HepG2 (cell line): ENCODE results near the gene BOLA3. TPM values are rescaled to one million over a fixed set of nuclear protein-coding genes. Genes with fewer than 3 reads are reported as not detected.
A peak's percentile ranks its signal among the peaks of the same experiment; 100 is the strongest.

Experiments
- BATF2 ChIP-seq: sonication (generic); formaldehyde crosslinking; IDR thresholded peaks from 2 replicates; pipeline ENCODE4 v1.8.0; 2022; ENCODE audit warnings: mild to moderate bottlenecking, missing genetic modification reagents, moderate library complexity
- CREB1 ChIP-seq, 2 experiments: fragments of 450-650 bp in 1 of 2; IDR thresholded peaks; 2 replicates each; pipeline ENCODE4 v1.6.1; 2016 to 2017; ENCODE audit warnings: control low read depth in 1 of 2, mild to moderate bottlenecking in 1 of 2, missing compliant biosample characterization in 1 of 2, missing genetic modification characterization in 1 of 2
- FIP1L1 ChIP-seq: fragments of 200-400 bp; formaldehyde crosslinking; IDR thresholded peaks from 2 replicates; pipeline ENCODE4 v1.6.1; 2018; ENCODE audit warnings: low read depth, mild to moderate bottlenecking, low read length, moderate library complexity, borderline replicate concordance; ENCODE audit not compliant: insufficient read depth
- FOXO1 ChIP-seq: sonication (generic); formaldehyde crosslinking; IDR thresholded peaks from 2 replicates; pipeline ENCODE4 v1.4.0; 2020; ENCODE audit warnings: missing genetic modification reagents
- GATAD1 ChIP-seq: IDR thresholded peaks from 2 replicates; pipeline ENCODE4 v1.6.1; 2016; ENCODE audit warnings: missing genetic modification reagents, missing compliant biosample characterization
- GZF1 ChIP-seq: sonication (generic); formaldehyde crosslinking; IDR thresholded peaks from 2 replicates; pipeline ENCODE4 v1.5.1; 2020; ENCODE audit warnings: mild to moderate bottlenecking, missing genetic modification reagents
- IKZF4 ChIP-seq: sonication (generic); formaldehyde crosslinking; IDR thresholded peaks from 2 replicates; pipeline ENCODE4 v1.5.1; 2020; ENCODE audit warnings: borderline replicate concordance, mild to moderate bottlenecking, low read depth, missing genetic modification reagents; ENCODE audit errors: not compliant biosample characterization
- MAFG ChIP-seq: sonication (generic); formaldehyde crosslinking; IDR thresholded peaks from 2 replicates; pipeline ENCODE4 v1.5.1; 2020; ENCODE audit warnings: mild to moderate bottlenecking, missing genetic modification reagents
- RBM39 ChIP-seq: fragments of 200-400 bp; formaldehyde crosslinking; IDR thresholded peaks from one replicate; pipeline ENCODE4 v1.6.1; 2018; ENCODE audit warnings: antibody characterized with exemption, mild to moderate bottlenecking, low read depth, low read length; ENCODE audit not compliant: poor library complexity, severe bottlenecking
- ZFP36L1 ChIP-seq: sonication (generic); formaldehyde crosslinking; IDR thresholded peaks from 2 replicates; pipeline ENCODE4 v1.8.0; 2022; ENCODE audit warnings: mild to moderate bottlenecking, missing genetic modification reagents, moderate library complexity
- ZFY ChIP-seq: sonication (generic); formaldehyde crosslinking; IDR thresholded peaks from 2 replicates; pipeline ENCODE4 v1.4.0; 2020; ENCODE audit warnings: missing genetic modification reagents
- ZNF263 ChIP-seq: sonication (generic); formaldehyde crosslinking; IDR thresholded peaks from 2 replicates; pipeline ENCODE4 v1.4.0; 2020; ENCODE audit warnings: missing genetic modification reagents
- ZNF572 ChIP-seq: sonication (generic); formaldehyde crosslinking; IDR thresholded peaks from 2 replicates; pipeline ENCODE4 v1.5.1; 2020; ENCODE audit warnings: mild to moderate bottlenecking, missing genetic modification reagents
- polyA plus RNA-seq, 8 experiments: library from polyadenylated mRNA; depleted of rRNA in 3 of 8; stranded (reverse) in 7 of 8; unstranded in 1 of 8; fragments of >200 nt; fragmentation: Illumina TruSeq in 4 of 8; extraction: Trizol in 4 of 8; gene quantifications; 2 replicates each; pipeline versions ENCODE4 v1.2.1 to v1.2.3, GENCODE V29; 2011 to 2016; ENCODE audit warnings: low read depth in 4 of 8, missing spikeins in 1 of 8, mixed read lengths in 1 of 8; ENCODE audit not compliant: insufficient read depth in 1 of 8
- total RNA-seq, 5 experiments: library from RNA; depleted of rRNA; stranded (reverse); fragments of >200 nt; fragmentation: Illumina TruSeq; extraction: Trizol; gene quantifications; 2 replicates each; pipeline ENCODE4 v1.2.3, GENCODE V29; 2016; ENCODE audit warnings: low read depth in 1 of 5
- TF ChIP-seq, protein P1 (sequence below): IDR thresholded peaks from 2 replicates; pipeline ENCODE4 v1.6.1; 2016; ENCODE audit warnings: low read depth, missing genetic modification reagents, missing compliant biosample characterization
- TF ChIP-seq, protein P2 (sequence below): sonication (generic); formaldehyde crosslinking; IDR thresholded peaks from 2 replicates; pipeline ENCODE4 v1.5.1; 2020; ENCODE audit warnings: mild to moderate bottlenecking, missing genetic modification reagents, moderate library complexity
- TF ChIP-seq, protein P3 (sequence below): sonication (generic); formaldehyde crosslinking; conservative IDR thresholded peaks from 2 replicates; pipeline ENCODE4 v1.8.0; 2022; ENCODE audit warnings: mild to moderate bottlenecking, moderate library complexity, missing genetic modification reagents
- TF ChIP-seq, protein P4 (sequence below): sonication (generic); formaldehyde crosslinking; IDR thresholded peaks from 2 replicates; pipeline ENCODE4 v1.8.0; 2022; ENCODE audit warnings: mild to moderate bottlenecking, missing genetic modification reagents

BOLA3 gene
- total and polyA plus RNA-seq, 2 of the 13 experiments (the other 11 are each of a cell fraction or from before 2014, with no cell fraction given): 89.7 to 170 TPM

DNA sequence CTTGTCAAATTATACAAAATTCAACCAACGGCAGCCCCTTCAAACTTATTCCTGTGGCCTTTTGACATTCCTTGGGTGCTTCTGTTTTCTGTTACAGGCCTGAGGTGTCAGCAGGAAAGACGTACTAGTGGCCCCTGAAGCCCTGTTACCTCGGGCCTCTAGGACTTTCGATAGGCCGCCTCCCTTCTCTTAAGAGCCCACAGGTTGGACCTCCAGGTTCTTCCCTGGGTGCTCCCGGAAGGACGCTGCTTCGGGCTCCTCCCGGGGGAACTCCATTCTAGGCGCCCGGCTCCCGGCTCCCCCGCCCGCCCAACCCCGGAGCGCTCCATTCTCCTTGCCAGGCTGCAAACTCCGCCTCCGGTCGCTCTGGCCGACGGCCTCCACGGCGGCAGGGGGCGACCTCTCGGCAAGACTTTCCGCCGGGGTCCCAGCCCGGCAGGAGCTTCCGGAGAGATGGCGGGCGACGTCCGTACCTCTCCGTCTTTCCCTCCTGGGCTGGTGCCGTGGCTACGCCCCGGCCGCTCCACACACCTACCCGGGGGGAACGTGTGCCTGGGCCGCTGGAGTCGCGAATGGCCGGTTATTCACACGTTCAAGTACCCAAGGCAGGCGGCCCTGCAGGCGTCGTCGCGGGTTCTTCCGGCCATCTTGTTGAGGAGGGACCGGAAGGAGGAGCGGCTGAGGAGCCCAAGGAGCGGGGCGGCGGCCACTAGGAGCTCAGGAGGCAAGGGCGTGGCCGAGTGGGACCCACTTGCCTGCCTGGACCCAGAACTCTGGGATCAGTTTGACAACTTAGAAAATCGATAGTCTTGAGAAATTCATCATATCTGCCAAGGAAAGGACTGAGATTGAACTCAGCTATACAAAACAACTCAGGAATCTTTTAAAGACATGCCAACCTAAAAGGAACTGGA, 27.5 kb downstream of the BOLA3 start (continued):
- TF ChIP-seq ZFP36L1 (CRISPR knock-in tag): peak; percentile 87; the same call in 1 of the 2 replicates
- peak; percentile 94 for TF ChIP-seq ZNF263 (CRISPR knock-in tag)
- no peak for TF ChIP-seq MAFG (CRISPR knock-in tag)
- peak; percentile 99 for TF ChIP-seq ZNF572 (CRISPR knock-in tag)
- TF ChIP-seq GATAD1: peak; percentile 98
- peak; percentile 81 for TF ChIP-seq ZFY (CRISPR knock-in tag)
- TF ChIP-seq GZF1 (CRISPR knock-in tag): peak; percentile 87
- no peak for TF ChIP-seq FIP1L1
- TF ChIP-seq BATF2 (CRISPR knock-in tag): peak; percentile 75
- TF ChIP-seq, protein P1, sequence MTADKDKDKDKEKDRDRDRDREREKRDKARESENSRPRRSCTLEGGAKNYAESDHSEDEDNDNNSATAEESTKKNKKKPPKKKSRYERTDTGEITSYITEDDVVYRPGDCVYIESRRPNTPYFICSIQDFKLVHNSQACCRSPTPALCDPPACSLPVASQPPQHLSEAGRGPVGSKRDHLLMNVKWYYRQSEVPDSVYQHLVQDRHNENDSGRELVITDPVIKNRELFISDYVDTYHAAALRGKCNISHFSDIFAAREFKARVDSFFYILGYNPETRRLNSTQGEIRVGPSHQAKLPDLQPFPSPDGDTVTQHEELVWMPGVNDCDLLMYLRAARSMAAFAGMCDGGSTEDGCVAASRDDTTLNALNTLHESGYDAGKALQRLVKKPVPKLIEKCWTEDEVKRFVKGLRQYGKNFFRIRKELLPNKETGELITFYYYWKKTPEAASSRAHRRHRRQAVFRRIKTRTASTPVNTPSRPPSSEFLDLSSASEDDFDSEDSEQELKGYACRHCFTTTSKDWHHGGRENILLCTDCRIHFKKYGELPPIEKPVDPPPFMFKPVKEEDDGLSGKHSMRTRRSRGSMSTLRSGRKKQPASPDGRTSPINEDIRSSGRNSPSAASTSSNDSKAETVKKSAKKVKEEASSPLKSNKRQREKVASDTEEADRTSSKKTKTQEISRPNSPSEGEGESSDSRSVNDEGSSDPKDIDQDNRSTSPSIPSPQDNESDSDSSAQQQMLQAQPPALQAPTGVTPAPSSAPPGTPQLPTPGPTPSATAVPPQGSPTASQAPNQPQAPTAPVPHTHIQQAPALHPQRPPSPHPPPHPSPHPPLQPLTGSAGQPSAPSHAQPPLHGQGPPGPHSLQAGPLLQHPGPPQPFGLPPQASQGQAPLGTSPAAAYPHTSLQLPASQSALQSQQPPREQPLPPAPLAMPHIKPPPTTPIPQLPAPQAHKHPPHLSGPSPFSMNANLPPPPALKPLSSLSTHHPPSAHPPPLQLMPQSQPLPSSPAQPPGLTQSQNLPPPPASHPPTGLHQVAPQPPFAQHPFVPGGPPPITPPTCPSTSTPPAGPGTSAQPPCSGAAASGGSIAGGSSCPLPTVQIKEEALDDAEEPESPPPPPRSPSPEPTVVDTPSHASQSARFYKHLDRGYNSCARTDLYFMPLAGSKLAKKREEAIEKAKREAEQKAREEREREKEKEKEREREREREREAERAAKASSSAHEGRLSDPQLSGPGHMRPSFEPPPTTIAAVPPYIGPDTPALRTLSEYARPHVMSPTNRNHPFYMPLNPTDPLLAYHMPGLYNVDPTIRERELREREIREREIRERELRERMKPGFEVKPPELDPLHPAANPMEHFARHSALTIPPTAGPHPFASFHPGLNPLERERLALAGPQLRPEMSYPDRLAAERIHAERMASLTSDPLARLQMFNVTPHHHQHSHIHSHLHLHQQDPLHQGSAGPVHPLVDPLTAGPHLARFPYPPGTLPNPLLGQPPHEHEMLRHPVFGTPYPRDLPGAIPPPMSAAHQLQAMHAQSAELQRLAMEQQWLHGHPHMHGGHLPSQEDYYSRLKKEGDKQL (CRISPR knock-in tag): no peak
- TF ChIP-seq, protein P2, sequence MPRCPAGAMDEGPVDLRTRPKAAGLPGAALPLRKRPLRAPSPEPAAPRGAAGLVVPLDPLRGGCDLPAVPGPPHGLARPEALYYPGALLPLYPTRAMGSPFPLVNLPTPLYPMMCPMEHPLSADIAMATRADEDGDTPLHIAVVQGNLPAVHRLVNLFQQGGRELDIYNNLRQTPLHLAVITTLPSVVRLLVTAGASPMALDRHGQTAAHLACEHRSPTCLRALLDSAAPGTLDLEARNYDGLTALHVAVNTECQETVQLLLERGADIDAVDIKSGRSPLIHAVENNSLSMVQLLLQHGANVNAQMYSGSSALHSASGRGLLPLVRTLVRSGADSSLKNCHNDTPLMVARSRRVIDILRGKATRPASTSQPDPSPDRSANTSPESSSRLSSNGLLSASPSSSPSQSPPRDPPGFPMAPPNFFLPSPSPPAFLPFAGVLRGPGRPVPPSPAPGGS (CRISPR knock-in tag): peak; percentile 97
- peak; percentile 34 for TF ChIP-seq IKZF4
- TF ChIP-seq, protein P3, sequence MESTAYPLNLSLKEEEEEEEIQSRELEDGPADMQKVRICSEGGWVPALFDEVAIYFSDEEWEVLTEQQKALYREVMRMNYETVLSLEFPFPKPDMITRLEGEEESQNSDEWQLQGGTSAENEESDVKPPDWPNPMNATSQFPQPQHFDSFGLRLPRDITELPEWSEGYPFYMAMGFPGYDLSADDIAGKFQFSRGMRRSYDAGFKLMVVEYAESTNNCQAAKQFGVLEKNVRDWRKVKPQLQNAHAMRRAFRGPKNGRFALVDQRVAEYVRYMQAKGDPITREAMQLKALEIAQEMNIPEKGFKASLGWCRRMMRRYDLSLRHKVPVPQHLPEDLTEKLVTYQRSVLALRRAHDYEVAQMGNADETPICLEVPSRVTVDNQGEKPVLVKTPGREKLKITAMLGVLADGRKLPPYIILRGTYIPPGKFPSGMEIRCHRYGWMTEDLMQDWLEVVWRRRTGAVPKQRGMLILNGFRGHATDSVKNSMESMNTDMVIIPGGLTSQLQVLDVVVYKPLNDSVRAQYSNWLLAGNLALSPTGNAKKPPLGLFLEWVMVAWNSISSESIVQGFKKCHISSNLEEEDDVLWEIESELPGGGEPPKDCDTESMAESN (CRISPR knock-in tag): peak; percentile 71
- no peak for TF ChIP-seq CREB1 (IDR thresholded peaks at IDR 0.05)
- TF ChIP-seq CREB1 (CRISPR knock-in tag; IDR thresholded peaks at IDR 0.05): peak; percentile 64
- TF ChIP-seq, protein P4, sequence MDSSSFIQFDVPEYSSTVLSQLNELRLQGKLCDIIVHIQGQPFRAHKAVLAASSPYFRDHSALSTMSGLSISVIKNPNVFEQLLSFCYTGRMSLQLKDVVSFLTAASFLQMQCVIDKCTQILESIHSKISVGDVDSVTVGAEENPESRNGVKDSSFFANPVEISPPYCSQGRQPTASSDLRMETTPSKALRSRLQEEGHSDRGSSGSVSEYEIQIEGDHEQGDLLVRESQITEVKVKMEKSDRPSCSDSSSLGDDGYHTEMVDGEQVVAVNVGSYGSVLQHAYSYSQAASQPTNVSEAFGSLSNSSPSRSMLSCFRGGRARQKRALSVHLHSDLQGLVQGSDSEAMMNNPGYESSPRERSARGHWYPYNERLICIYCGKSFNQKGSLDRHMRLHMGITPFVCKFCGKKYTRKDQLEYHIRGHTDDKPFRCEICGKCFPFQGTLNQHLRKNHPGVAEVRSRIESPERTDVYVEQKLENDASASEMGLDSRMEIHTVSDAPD (CRISPR knock-in tag): peak; percentile 84
- TF ChIP-seq RBM39: peak; percentile 93
- TF ChIP-seq FOXO1: peak; percentile 68
